ENCODE measurements around the gene FAM237B.

Gene FAM237B

DNA sequence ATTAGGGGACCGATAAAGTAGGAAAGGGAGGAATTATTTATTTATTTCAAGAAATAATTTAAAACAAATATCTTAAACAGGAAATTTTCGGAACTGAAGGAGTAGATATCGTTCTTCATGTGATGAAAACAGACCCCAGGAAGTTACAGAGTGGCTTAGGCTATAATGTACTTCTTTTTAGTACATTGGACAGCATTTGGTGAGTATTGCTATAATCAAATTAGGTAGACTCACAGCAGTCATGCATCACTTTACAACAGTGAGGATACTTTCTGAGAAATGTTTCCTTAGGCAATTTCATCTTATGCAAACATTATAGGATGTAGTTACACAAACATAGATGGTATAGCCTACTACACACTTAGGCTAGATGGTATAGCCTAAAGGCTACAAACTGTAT is 33.0 kb downstream of the FAM237B start:
- TF ChIP-seq, protein P1, sequence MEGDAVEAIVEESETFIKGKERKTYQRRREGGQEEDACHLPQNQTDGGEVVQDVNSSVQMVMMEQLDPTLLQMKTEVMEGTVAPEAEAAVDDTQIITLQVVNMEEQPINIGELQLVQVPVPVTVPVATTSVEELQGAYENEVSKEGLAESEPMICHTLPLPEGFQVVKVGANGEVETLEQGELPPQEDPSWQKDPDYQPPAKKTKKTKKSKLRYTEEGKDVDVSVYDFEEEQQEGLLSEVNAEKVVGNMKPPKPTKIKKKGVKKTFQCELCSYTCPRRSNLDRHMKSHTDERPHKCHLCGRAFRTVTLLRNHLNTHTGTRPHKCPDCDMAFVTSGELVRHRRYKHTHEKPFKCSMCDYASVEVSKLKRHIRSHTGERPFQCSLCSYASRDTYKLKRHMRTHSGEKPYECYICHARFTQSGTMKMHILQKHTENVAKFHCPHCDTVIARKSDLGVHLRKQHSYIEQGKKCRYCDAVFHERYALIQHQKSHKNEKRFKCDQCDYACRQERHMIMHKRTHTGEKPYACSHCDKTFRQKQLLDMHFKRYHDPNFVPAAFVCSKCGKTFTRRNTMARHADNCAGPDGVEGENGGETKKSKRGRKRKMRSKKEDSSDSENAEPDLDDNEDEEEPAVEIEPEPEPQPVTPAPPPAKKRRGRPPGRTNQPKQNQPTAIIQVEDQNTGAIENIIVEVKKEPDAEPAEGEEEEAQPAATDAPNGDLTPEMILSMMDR (IDR thresholded peaks at IDR 0.05; ENCODE audit: insufficient read depth, low read length, poor library complexity, severe bottlenecking), result no peak
- DNase-seq (ENCODE audit: extremely low read depth, insufficient read length), result no peak
- Histone ChIP-seq H3K36me3 (ENCODE audit: control insufficient read depth, insufficient read depth, low read length) (no peaks in the 10 kb centered on the region), H3K27me3 (replicated peaks; ENCODE audit: control insufficient read depth, insufficient read depth, low read length) (no peaks in the 10 kb centered on the region), H3K4me3 (replicated peaks; ENCODE audit: low read depth, low read length) (no peak overlapping the region)

DNA sequence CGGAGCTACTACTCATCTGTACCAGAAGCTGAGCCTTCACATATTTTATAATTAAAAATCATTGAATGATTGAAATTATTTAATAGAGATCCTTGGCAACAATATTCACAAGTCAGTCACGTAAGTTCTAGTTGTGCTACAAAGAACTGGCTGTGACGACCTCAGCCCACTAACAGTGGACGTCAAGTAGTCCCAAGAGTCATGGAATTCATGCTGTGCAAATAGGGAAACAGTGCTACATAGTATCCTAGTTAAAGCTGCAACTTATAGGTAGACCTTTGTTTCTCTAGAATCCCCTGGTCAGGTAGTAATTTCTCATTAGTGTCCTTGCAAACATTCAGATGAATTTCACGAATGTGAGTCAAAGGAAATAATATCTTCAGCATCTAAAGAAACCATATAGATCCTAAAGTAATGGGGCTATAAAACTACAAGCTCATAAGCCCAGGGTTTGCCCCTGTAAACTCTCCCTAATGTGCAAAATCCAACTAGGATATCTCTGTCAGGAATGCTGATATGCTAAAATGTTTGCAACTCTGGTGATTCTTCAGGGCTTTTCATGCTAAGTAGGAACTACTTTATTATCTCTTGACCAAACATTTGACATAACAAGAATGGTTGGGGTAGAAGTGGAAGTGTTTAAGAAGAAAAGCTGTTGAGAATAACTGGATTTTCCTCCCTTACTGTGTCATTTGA is 44.9 kb downstream of the FAM237B start:
- no peak overlapping the region for H3K4me3 ChIP-seq (replicated peaks; ENCODE audit: low read depth, low read length)
- DNase-seq (ENCODE audit: extremely low read depth, insufficient read length), result no peak
- no peaks in the 10 kb centered on the region for H3K36me3 ChIP-seq (ENCODE audit: control insufficient read depth, insufficient read depth, low read length)
- TF ChIP-seq, protein P1 (IDR thresholded peaks at IDR 0.05; ENCODE audit: insufficient read depth, low read length, poor library complexity, severe bottlenecking), result no peak
- no peaks in the 10 kb centered on the region for H3K27me3 ChIP-seq (replicated peaks; ENCODE audit: control insufficient read depth, insufficient read depth, low read length)

DNA sequence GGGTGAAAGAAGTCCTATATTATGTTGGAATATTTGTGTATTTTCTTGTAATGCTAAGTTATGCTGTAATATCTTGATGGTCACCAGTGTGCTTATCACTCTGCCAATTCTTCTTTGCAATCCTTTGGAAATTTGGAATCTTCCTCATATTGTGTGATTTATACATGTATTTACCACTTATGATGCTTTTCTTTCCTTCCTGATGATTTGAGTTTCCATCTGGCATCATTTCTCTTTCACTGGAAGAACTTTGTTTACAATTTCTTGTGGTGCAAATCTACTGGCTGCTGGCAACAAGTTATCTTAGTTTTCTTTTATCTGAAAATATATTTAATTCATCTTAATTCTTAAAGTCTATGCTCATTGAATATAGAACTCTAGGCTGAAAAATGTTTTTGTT is 46.9 kb downstream of the FAM237B start:
- no peaks in the 10 kb centered on the region for H3K27me3 ChIP-seq (replicated peaks; ENCODE audit: control insufficient read depth, insufficient read depth, low read length)
- TF ChIP-seq, protein P1 (IDR thresholded peaks at IDR 0.05; ENCODE audit: insufficient read depth, low read length, poor library complexity, severe bottlenecking), result no peak
- DNase-seq (ENCODE audit: extremely low read depth, insufficient read length), result no peak
- no peaks in the 10 kb centered on the region for H3K36me3 ChIP-seq (ENCODE audit: control insufficient read depth, insufficient read depth, low read length)
- H3K4me3 ChIP-seq (replicated peaks; ENCODE audit: low read depth, low read length), result no peak overlapping the region

DNA sequence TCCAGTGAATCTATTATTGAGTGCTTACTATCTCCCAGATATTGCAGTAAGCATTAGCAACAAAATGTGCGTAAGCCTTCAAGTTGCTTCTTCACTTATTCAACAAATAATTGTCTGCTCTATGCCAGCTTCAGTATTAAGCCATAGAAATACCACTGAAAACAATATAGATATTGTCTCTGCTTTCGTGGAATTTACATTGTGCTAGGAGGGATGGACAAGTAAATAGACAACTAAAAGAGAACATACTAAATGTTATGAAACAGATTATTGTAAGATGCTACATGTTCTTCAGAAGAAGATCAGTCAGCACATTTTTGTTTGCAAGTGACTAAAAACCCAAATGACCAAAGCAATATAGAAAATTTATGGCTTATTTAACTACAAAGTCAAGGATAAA is 48.9 kb downstream of the FAM237B start:
- no peaks in the 10 kb centered on the region for H3K36me3 ChIP-seq (ENCODE audit: control insufficient read depth, insufficient read depth, low read length)
- TF ChIP-seq, protein P1 (IDR thresholded peaks at IDR 0.05; ENCODE audit: insufficient read depth, low read length, poor library complexity, severe bottlenecking), result no peak
- DNase-seq (ENCODE audit: extremely low read depth, insufficient read length), result no peak
- no peak overlapping the region for H3K4me3 ChIP-seq (replicated peaks; ENCODE audit: low read depth, low read length)
- H3K27me3 ChIP-seq (replicated peaks; ENCODE audit: control insufficient read depth, insufficient read depth, low read length), result no peaks in the 10 kb centered on the region

DNA sequence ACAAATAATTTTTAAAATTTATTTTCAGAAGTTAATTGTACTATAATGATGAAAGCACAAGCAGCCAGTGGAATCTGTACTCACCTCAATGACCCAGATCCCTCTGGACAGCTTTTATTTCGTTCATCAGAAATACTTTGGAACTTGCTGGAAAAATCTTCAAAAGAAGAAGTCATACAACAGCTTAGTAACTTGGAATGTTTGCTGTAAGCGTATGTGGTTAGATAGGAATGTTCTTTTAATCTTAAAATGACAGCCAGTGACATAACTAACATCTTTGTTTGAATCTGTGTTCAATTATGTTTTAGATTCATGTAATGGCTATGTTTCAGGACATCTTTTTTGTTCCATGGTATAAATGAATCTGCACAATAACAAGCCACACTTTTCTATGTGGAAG is 49.4 kb downstream of the FAM237B start:
- no peak overlapping the region for H3K4me3 ChIP-seq (replicated peaks; ENCODE audit: low read depth, low read length)
- no peaks in the 10 kb centered on the region for H3K36me3 ChIP-seq (ENCODE audit: control insufficient read depth, insufficient read depth, low read length)
- TF ChIP-seq, protein P1 (IDR thresholded peaks at IDR 0.05; ENCODE audit: insufficient read depth, low read length, poor library complexity, severe bottlenecking), result no peak
- H3K27me3 ChIP-seq (replicated peaks; ENCODE audit: control insufficient read depth, insufficient read depth, low read length), result no peaks in the 10 kb centered on the region
- no peak for DNase-seq (ENCODE audit: extremely low read depth, insufficient read length)
